ENCODE measurements around the gene NCK1. TPM values are rescaled to one million over a fixed set of nuclear protein-coding genes. Genes with fewer than 3 reads are reported as not detected.
"Not testable (repeated sequence)": the region's sequence is repeated elsewhere in the genome, so short reads cannot be mapped to it uniquely, and the experiment has no call there.

The NCK1 gene
- total RNA-seq, 1 donor from 2014 or later = 23.8 TPM

- Mint-ChIP-seq H3K36me3 (ENCODE audit: insufficient read depth) (peaks cover 3% of the 10 kb centered on the region), H3K27ac (no peak overlapping the region), H3K4me3 (ENCODE audit: low read depth) (no peak overlapping the region), H3K9me3 (ENCODE audit: low read depth) (peaks cover 6% of the 10 kb centered on the region), H3K27me3 (no peaks in the 10 kb centered on the region), H3K4me1 (ENCODE audit: low read depth) (no peaks in the 10 kb centered on the region)
- no peak for DNase-seq (ENCODE audit: low spot score, unreplicated experiment)
- TF ChIP-seq CTCF (IDR thresholded peaks at IDR 0.05; ENCODE audit: unreplicated experiment) = no peak
These were observed 120.6 kb downstream of the NCK1 start for GRCh38 chr3:136982520-136983138.

GRCh38 chr3:136984837-136985236, 122.8 kb downstream of the NCK1 start:
- H3K27ac Mint-ChIP-seq = no peak overlapping the region
- no peaks in the 10 kb centered on the region for H3K4me1 Mint-ChIP-seq (ENCODE audit: low read depth)
- no peak for DNase-seq (ENCODE audit: low spot score, unreplicated experiment)
- no peaks in the 10 kb centered on the region for H3K27me3 Mint-ChIP-seq
- no peak for TF ChIP-seq CTCF (IDR thresholded peaks at IDR 0.05; ENCODE audit: unreplicated experiment)
- H3K4me3 Mint-ChIP-seq (ENCODE audit: low read depth) = no peak overlapping the region
- peaks cover 6% of the 10 kb centered on the region for H3K9me3 Mint-ChIP-seq (ENCODE audit: low read depth)
- peaks cover 3% of the 10 kb centered on the region for H3K36me3 Mint-ChIP-seq (ENCODE audit: insufficient read depth)

GRCh38 chr3:136987398-136987980, 125.5 kb downstream of the NCK1 start:
- H3K27me3 Mint-ChIP-seq; H3K9me3 Mint-ChIP-seq (ENCODE audit: low read depth); H3K4me1 Mint-ChIP-seq (ENCODE audit: low read depth); DNase-seq (ENCODE audit: low spot score, unreplicated experiment); H3K27ac Mint-ChIP-seq; H3K4me3 Mint-ChIP-seq (ENCODE audit: low read depth); H3K36me3 Mint-ChIP-seq (ENCODE audit: insufficient read depth): not testable (repeated sequence)

- DNase-seq (ENCODE audit: low spot score, unreplicated experiment) = no peak
- no peak overlapping the region for H3K4me3 Mint-ChIP-seq (ENCODE audit: low read depth)
- TF ChIP-seq CTCF (IDR thresholded peaks at IDR 0.05; ENCODE audit: unreplicated experiment) = no peak
These were observed 126.6 kb downstream of the NCK1 start for GRCh38 chr3:136988651-136989050.

GRCh38 chr3:136989781-136990524, 127.9 kb downstream of the NCK1 start:
- no peak for TF ChIP-seq CTCF (IDR thresholded peaks at IDR 0.05; ENCODE audit: unreplicated experiment)
- peaks cover 3% of the 10 kb centered on the region for H3K36me3 Mint-ChIP-seq (ENCODE audit: insufficient read depth)
- no peak overlapping the region for H3K4me3 Mint-ChIP-seq (ENCODE audit: low read depth)
- no peaks in the 10 kb centered on the region for H3K4me1 Mint-ChIP-seq (ENCODE audit: low read depth)
- no peak overlapping the region for H3K27ac Mint-ChIP-seq
- no peak for DNase-seq (ENCODE audit: low spot score, unreplicated experiment)
- H3K27me3 Mint-ChIP-seq = no peaks in the 10 kb centered on the region
- H3K9me3 Mint-ChIP-seq (ENCODE audit: low read depth) = peaks cover 6% of the 10 kb centered on the region

More at GRCh38 chr3:136988651-136989050, 126.6 kb downstream of the NCK1 start:
- Mint-ChIP-seq H3K27me3 (no peaks in the 10 kb centered on the region), H3K9me3 (ENCODE audit: low read depth) (peaks cover 6% of the 10 kb centered on the region), H3K4me1 (ENCODE audit: low read depth) (no peaks in the 10 kb centered on the region), H3K27ac (no peak overlapping the region), H3K36me3 (ENCODE audit: insufficient read depth) (peaks cover 3% of the 10 kb centered on the region)
